CD14-positive monocyte (primary cell): ENCODE results near the gene NR3C1. TPM values are rescaled to one million over a fixed set of nuclear protein-coding genes. Genes with fewer than 3 reads are reported as not detected.

ENCODE experiments used
- DNase-seq, 3 donors: peaks; one replicate each; pipeline ENCODE4 v3.0.0-alpha.2; 2011 to 2022
- H2AFZ ChIP-seq: 2 replicates; pipeline ENCODE4 v1.6.0; 2012; ENCODE audit warnings: mild to moderate bottlenecking, low read depth, low read length, inconsistent platforms; ENCODE audit not compliant: insufficient read depth, poor library complexity, severe bottlenecking
- H3K27ac ChIP-seq, 2 donors: 1 replicate in 1 of 2; 2 replicates in 1 of 2; pipeline ENCODE4 v1.5.1; 2012 to 2013; ENCODE audit warnings: low read length in 2 of 2, control low read depth in 1 of 2, inconsistent platforms in 1 of 2, low read depth in 1 of 2, mild to moderate bottlenecking in 1 of 2
- H3K27me3 ChIP-seq, 2 donors: one replicate each; pipeline versions ENCODE4 v1.6.0 to v1.6.1; 2011 to 2013; ENCODE audit warnings: low read length in 2 of 2; ENCODE audit not compliant: control insufficient read depth in 2 of 2, insufficient read depth in 2 of 2
- H3K36me3 ChIP-seq, 2 donors: replicated peaks in 1 of 2; 1 replicate in 1 of 2; 2 replicates in 1 of 2; pipeline versions ENCODE4 v1.5.1 to v1.6.1; 2012 to 2013; ENCODE audit warnings: low read length in 2 of 2, control low read depth in 1 of 2, inconsistent platforms in 1 of 2, mild to moderate bottlenecking in 1 of 2; ENCODE audit not compliant: insufficient read depth in 2 of 2, control insufficient read depth in 1 of 2
- H3K4me1 ChIP-seq, 2 donors: 1 replicate in 1 of 2; 2 replicates in 1 of 2; pipeline versions ENCODE4 v1.5.1 to v1.6.1; 2012 to 2013; ENCODE audit warnings: low read length in 2 of 2, control low read depth in 1 of 2, inconsistent platforms in 1 of 2, mild to moderate bottlenecking in 1 of 2, moderate library complexity in 1 of 2; ENCODE audit not compliant: insufficient read depth in 2 of 2, control insufficient read depth in 1 of 2
- H3K4me2 ChIP-seq: replicated peaks from 2 replicates; pipeline ENCODE3; 2012; ENCODE audit warnings: low read length, moderate library complexity, mild to moderate bottlenecking; ENCODE audit not compliant: poor library complexity, severe bottlenecking; ENCODE audit errors: extremely low read depth
- H3K4me3 ChIP-seq, 3 experiments: fragments of 200-600 bp in 1 of 3; sonication (generic) in 1 of 3; replicated peaks in 1 of 3; 1 replicate in 2 of 3; 2 replicates in 1 of 3; pipeline ENCODE4 v1.5.1; 2011 to 2013; ENCODE audit warnings: low read length in 3 of 3, mild to moderate bottlenecking in 3 of 3, control low read depth in 2 of 3, low read depth in 2 of 3, inconsistent platforms in 1 of 3, moderate library complexity in 1 of 3
- H3K79me2 ChIP-seq: 2 replicates; pipeline ENCODE4 v1.6.0; 2012; ENCODE audit warnings: mild to moderate bottlenecking, control low read depth, inconsistent platforms, low read length, moderate library complexity; ENCODE audit not compliant: insufficient read depth
- H3K9ac ChIP-seq: 2 replicates; pipeline ENCODE4 v1.6.0; 2017; ENCODE audit warnings: low read length, mild to moderate bottlenecking; ENCODE audit not compliant: insufficient read depth, poor library complexity, severe bottlenecking
- H3K9me3 ChIP-seq, 2 donors: replicated peaks in 1 of 2; 1 replicate in 1 of 2; 2 replicates in 1 of 2; pipeline versions ENCODE4 v1.5.1 to v1.6.1; 2012 to 2013; ENCODE audit warnings: low read length in 2 of 2, control low read depth in 1 of 2; ENCODE audit not compliant: control insufficient read depth in 1 of 2, insufficient read depth in 1 of 2
- H4K20me1 ChIP-seq: 2 replicates; pipeline ENCODE4 v1.6.0; 2012; ENCODE audit warnings: mild to moderate bottlenecking, low read length, control low read depth, moderate library complexity; ENCODE audit not compliant: insufficient read depth
- H3K27ac Mint-ChIP-seq, 7 donors: one replicate each; pipeline ENCODE4 v1.8.0; 2020; ENCODE audit warnings: mild to moderate bottlenecking in 7 of 7, mixed read lengths in 7 of 7, moderate library complexity in 6 of 7, inconsistent platforms in 2 of 7
- H3K27me3 Mint-ChIP-seq, 3 donors: one replicate each; pipeline ENCODE4 v1.8.0; 2021 to 2022; ENCODE audit warnings: low read depth in 3 of 3, mild to moderate bottlenecking in 3 of 3, mixed read lengths in 3 of 3, moderate library complexity in 3 of 3, inconsistent platforms in 1 of 3
- H3K36me3 Mint-ChIP-seq, 2 donors: one replicate each; pipeline ENCODE4 v1.8.0; 2020; ENCODE audit warnings: mixed read lengths in 2 of 2, inconsistent platforms in 1 of 2, mild to moderate bottlenecking in 1 of 2
- H3K4me1 Mint-ChIP-seq: one replicate; pipeline ENCODE4 v1.8.0; 2020; ENCODE audit warnings: mild to moderate bottlenecking, mixed read lengths
- H3K4me3 Mint-ChIP-seq, 2 donors: one replicate each; pipeline ENCODE4 v1.8.0; 2020; ENCODE audit warnings: mild to moderate bottlenecking in 2 of 2, mixed read lengths in 2 of 2, moderate library complexity in 1 of 2
- H3K9me3 Mint-ChIP-seq, 7 donors: one replicate each; pipeline ENCODE4 v1.8.0; 2020 to 2022; ENCODE audit warnings: mixed read lengths in 7 of 7, mild to moderate bottlenecking in 6 of 7, moderate library complexity in 6 of 7, inconsistent platforms in 2 of 7
- WGBS: methylation state at CpG from one replicate; pipeline ENCODE4 v1.1.5; 2013; ENCODE audit warnings: missing lambda C conversion rate; ENCODE audit not compliant: insufficient coverage; 5-methylcytosine and 5-hydroxymethylcytosine counted together
- intact Hi-C, 2 donors: fragments of 100-400 bp; cut with micrococcal nuclease; formaldehyde crosslinking; loops; one replicate each; pipeline versions ENCODE4 v1.15.0 to v1.15.1; 2023
- polyA plus RNA-seq, 3 donors: library from polyadenylated mRNA; depleted of rRNA in 1 of 3; unstranded in 2 of 3; stranded (reverse) in 1 of 3; fragments of 300-500 nt in 2 of 3; fragments of >200 nt in 1 of 3; fragmentation: Illumina TruSeq in 2 of 3; gene quantifications; 1 replicate in 2 of 3; 2 replicates in 1 of 3; pipeline ENCODE4 v1.2.3, GENCODE V29; 2012 to 2021
- TF ChIP-seq, protein P1 (sequence below): fragments of 200-600 bp; IDR thresholded peaks from one replicate; pipeline ENCODE4 v1.8.0; 2022; ENCODE audit warnings: antibody characterized with exemption, mild to moderate bottlenecking

NR3C1 gene
- polyA plus RNA-seq, 3 donors: 25.4 to 82.8 (median 75.1) TPM

GRCh38 chr5:143446535-143447226 is 43.2 kb upstream of the NR3C1 start:
- Mint-ChIP-seq H3K4me3 (no peak overlapping the region), H3K9me3 (peaks cover 0 to 2% (median 0%) of the 10 kb centered on the region in 7 donors), H3K27me3 (peaks cover 0 to 2% (median 0%) of the 10 kb centered on the region in 3 donors), H3K27ac (peak overlapping the region in 2 of 7 donors; percentile 11 to 69), H3K36me3 (no peaks in the 10 kb centered on the region), H3K4me1 (peaks cover 19% of the 10 kb centered on the region)
- Histone ChIP-seq H3K27ac (no peak overlapping the region), H3K27me3 (no peaks in the 10 kb centered on the region), H3K4me3 (no peak overlapping the region), H3K36me3 (no peaks in the 10 kb centered on the region), H3K4me2 (no peak overlapping the region), H3K9ac (no peak overlapping the region), H3K79me2 (no peaks in the 10 kb centered on the region), H3K4me1 (peaks cover 10 to 11% of the 10 kb centered on the region in 2 donors), H2AFZ (no peak overlapping the region), H3K9me3 (no peaks in the 10 kb centered on the region), H4K20me1 (no peaks in the 10 kb centered on the region)
- WGBS: 100% methylated on average over 1 of the region's 1 CpG
- intact Hi-C loops: no loop called here
- DNase-seq: peak in 1 of 3 donors; percentile 17
- TF ChIP-seq, protein P1, sequence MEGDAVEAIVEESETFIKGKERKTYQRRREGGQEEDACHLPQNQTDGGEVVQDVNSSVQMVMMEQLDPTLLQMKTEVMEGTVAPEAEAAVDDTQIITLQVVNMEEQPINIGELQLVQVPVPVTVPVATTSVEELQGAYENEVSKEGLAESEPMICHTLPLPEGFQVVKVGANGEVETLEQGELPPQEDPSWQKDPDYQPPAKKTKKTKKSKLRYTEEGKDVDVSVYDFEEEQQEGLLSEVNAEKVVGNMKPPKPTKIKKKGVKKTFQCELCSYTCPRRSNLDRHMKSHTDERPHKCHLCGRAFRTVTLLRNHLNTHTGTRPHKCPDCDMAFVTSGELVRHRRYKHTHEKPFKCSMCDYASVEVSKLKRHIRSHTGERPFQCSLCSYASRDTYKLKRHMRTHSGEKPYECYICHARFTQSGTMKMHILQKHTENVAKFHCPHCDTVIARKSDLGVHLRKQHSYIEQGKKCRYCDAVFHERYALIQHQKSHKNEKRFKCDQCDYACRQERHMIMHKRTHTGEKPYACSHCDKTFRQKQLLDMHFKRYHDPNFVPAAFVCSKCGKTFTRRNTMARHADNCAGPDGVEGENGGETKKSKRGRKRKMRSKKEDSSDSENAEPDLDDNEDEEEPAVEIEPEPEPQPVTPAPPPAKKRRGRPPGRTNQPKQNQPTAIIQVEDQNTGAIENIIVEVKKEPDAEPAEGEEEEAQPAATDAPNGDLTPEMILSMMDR: no peak

GRCh38 chr5:143445776-143446175 is 42.3 kb upstream of the NR3C1 start:
- peaks cover 0 to 2% (median 0%) of the 10 kb centered on the region in 3 donors for H3K27me3 Mint-ChIP-seq
- H3K36me3 ChIP-seq: no peaks in the 10 kb centered on the region
- TF ChIP-seq, protein P1: no peak
- H3K9me3 ChIP-seq: no peaks in the 10 kb centered on the region
- H3K9me3 Mint-ChIP-seq: peaks cover 0 to 2% (median 0%) of the 10 kb centered on the region in 7 donors
- no peak overlapping the region for H3K27ac Mint-ChIP-seq
- WGBS: no CpG with 5 or more reads among the region's 3 CpGs
- H3K4me1 Mint-ChIP-seq: peaks cover 19% of the 10 kb centered on the region
- no peaks in the 10 kb centered on the region for H3K36me3 Mint-ChIP-seq
- no peak overlapping the region for H3K4me3 Mint-ChIP-seq
- no peak overlapping the region for H3K9ac ChIP-seq
- no peaks in the 10 kb centered on the region for H3K27me3 ChIP-seq
- DNase-seq: no peak
- no peak overlapping the region for H3K27ac ChIP-seq
- H3K4me2 ChIP-seq: no peak overlapping the region
- no peaks in the 10 kb centered on the region for H4K20me1 ChIP-seq
- H3K4me1 ChIP-seq: peaks cover 10 to 11% of the 10 kb centered on the region in 2 donors
- no peaks in the 10 kb centered on the region for H3K79me2 ChIP-seq
- intact Hi-C loops: no loop called here
- no peak overlapping the region for H3K4me3 ChIP-seq
- H2AFZ ChIP-seq: no peak overlapping the region
